Measurements from ENCODE around the gene BORCS5.

- TF ChIP-seq ZBTB7A (IDR thresholded peaks at IDR 0.05; ENCODE audit: low read depth) (no peak), TAF1 (IDR thresholded peaks at IDR 0.05; ENCODE audit: low read depth) (no peak), REST (IDR thresholded peaks at IDR 0.05; ENCODE audit: low read depth) (no peak), EGR1 (IDR thresholded peaks at IDR 0.05) (no peak), NFIC (IDR thresholded peaks at IDR 0.05) (no peak), CREB1 (IDR thresholded peaks at IDR 0.05; ENCODE audit: low read depth) (no peak), MAX (IDR thresholded peaks at IDR 0.05) (no peak), RAD21 (IDR thresholded peaks at IDR 0.05; ENCODE audit: low read depth) (no peak), TEAD4 (IDR thresholded peaks at IDR 0.05) (no peak), EP300 (IDR thresholded peaks at IDR 0.05; ENCODE audit: borderline replicate concordance) (no peak), USF1 (IDR thresholded peaks at IDR 0.05) (no peak), FOXM1 (IDR thresholded peaks at IDR 0.05; ENCODE audit: borderline replicate concordance, low read depth) (no peak), YY1 (IDR thresholded peaks at IDR 0.05; ENCODE audit: low read depth) (no peak)
Observed at GRCh38 chr12:12501121-12501520, 144.2 kb downstream of the BORCS5 start.
